Coronary artery (tissue), 2 donors: ENCODE data around the gene SORCS3.

Experiments
- DNase-seq: peaks from one replicate; pipeline ENCODE4 v3.0.0-alpha.2; 2017; ENCODE audit warnings: low spot score
- H3K27ac ChIP-seq, 2 donors: fragments of 200-600 bp; sonication (generic); one replicate each; pipeline ENCODE4 v1.5.1; 2016 to 2019
- H3K4me3 ChIP-seq: fragments of 200-600 bp; sonication (generic); 2 replicates; pipeline ENCODE4 v1.5.1; 2016; ENCODE audit warnings: mild to moderate bottlenecking, moderate library complexity
- TF ChIP-seq, protein P1 (sequence below): fragments of 200-600 bp; sonication (generic); IDR thresholded peaks from one replicate; pipeline ENCODE4 v1.5.1; 2019; ENCODE audit warnings: antibody characterized with exemption

SORCS3 gene

DNA sequence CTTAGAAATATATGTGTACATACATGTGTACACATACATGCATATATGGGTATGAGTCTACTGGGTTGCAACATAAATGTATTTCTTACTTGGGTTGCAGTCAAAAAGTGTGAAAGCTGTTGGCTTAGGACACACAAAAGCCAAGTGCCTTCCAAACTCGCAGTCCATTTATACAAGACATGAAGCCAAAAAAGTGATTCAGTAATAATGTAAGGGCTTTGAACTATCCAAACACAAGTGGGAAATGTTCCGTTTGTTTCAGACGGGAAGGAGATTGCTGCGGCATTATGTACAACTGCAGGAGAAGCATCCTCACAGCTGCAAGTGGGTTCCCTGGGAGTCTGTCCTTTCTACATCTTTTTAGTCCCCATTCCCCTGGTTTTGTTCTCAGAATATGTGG, 513.6 kb downstream of the SORCS3 start:
- Histone ChIP-seq H3K4me3 (no peak overlapping the region), H3K27ac (no peak overlapping the region)
- no peak for DNase-seq
- TF ChIP-seq, protein P1, sequence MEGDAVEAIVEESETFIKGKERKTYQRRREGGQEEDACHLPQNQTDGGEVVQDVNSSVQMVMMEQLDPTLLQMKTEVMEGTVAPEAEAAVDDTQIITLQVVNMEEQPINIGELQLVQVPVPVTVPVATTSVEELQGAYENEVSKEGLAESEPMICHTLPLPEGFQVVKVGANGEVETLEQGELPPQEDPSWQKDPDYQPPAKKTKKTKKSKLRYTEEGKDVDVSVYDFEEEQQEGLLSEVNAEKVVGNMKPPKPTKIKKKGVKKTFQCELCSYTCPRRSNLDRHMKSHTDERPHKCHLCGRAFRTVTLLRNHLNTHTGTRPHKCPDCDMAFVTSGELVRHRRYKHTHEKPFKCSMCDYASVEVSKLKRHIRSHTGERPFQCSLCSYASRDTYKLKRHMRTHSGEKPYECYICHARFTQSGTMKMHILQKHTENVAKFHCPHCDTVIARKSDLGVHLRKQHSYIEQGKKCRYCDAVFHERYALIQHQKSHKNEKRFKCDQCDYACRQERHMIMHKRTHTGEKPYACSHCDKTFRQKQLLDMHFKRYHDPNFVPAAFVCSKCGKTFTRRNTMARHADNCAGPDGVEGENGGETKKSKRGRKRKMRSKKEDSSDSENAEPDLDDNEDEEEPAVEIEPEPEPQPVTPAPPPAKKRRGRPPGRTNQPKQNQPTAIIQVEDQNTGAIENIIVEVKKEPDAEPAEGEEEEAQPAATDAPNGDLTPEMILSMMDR: no peak

DNA sequence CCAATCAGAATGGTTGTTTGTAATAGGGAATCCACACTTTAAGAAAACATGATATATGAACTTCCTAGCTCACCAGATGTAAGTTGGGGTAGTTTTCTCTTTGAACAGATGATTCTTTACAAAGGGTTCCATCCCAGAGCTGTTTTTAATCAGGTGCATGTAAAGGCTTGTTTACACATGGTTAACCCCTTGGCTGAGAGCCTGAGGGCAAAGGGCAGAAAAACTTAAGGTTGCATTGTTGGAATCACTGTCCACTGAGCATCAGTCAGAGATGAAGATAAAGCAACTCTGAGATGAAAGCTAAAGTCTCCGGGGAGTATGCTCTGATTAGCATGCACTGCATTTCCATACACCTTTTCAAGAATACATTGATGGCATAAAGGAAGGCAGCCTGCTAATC, 518.2 kb downstream of the SORCS3 start:
- Histone ChIP-seq H3K4me3 (no peak overlapping the region), H3K27ac (no peak overlapping the region)
- TF ChIP-seq, protein P1: no peak
- DNase-seq: no peak

DNA sequence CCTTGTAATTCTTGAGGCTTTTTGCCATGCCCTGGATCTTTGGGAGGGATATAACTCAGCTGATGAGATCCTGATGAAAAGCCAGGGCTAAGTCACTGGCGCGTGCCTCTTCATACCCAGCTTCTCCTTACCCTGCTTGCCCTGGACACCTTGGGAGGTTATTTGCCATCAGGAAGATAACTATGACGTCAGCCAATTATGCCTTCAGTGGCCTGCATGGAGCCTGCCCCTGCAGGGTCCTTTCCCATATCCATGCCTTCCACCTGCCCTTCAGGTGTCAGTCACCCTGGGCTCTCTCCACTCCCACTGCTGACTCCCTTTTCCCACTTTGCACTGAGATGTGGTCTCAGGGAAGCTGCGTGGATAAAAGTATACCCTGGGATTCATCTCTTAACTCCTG, 520.1 kb downstream of the SORCS3 start:
- DNase-seq: no peak
- H3K27ac ChIP-seq: no peak overlapping the region
- TF ChIP-seq, protein P1: no peak
- no peak overlapping the region for H3K4me3 ChIP-seq

DNA sequence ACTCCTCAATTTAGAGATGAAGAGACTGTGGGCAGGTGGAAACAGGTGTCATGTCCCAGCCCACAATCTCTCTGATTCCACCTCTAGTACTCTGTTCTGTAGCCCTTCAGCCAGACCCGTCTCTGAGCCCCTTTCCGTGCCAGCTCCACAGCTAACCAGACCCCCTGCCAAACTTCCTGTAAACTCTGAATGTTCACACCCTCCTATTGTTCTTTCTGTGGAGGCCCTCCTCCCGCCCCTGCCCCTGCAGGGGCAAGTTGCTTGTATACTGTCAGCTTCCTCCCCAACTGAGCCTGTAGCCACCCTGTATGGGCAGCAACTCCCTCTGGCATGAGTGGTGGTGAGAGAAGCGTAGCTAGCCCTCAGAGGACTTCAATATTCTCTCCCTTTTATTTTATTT, 520.7 kb downstream of the SORCS3 start:
- TF ChIP-seq, protein P1: no peak

DNA sequence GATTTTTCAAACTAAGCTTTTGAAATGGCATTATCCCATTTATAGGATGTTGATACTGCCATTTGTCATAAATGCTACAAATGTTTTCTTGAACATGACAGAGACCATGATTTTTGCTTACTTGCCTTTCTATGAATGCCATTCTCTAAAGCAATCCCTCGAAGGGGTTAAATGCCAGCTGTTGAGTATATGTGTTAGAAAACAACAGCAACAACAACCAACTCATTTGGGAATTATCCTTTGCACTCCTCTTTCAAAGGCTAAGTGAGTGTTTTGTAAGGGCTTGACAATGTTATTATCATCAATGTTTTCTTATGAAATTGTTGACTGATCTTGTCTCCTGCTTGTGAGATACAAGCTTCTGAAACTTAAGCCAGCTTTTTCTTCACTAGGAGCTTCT, 529.4 kb downstream of the SORCS3 start:
- H3K4me3 ChIP-seq: no peak overlapping the region
- TF ChIP-seq, protein P1: no peak
- no peak for DNase-seq
- no peak overlapping the region for H3K27ac ChIP-seq

More for the DNA sequence above, 520.7 kb downstream of the SORCS3 start:
- DNase-seq: no peak
- Histone ChIP-seq H3K4me3 (no peak overlapping the region), H3K27ac (no peak overlapping the region)

DNA sequence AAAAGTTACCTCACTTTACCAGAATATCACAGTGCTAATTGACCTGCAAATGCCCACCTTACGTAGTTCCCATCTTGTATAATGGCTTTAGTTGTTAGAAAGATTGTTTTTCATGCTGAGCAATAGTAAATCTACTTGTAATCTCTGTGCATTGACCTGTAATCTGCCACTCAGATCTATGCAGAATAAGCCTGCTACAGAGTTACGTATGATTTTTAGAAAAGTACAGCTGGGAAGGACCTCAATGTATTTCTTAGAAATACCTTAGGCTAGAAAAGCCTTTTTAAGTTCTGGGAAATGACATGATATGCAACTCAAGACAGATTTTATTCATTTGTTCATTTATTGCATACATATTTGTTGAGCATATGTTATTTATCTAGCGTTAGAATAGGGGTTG, 530.9 kb downstream of the SORCS3 start:
- no peak overlapping the region for H3K27ac ChIP-seq
- H3K4me3 ChIP-seq: no peak overlapping the region
- DNase-seq: no peak
- TF ChIP-seq, protein P1: no peak

DNA sequence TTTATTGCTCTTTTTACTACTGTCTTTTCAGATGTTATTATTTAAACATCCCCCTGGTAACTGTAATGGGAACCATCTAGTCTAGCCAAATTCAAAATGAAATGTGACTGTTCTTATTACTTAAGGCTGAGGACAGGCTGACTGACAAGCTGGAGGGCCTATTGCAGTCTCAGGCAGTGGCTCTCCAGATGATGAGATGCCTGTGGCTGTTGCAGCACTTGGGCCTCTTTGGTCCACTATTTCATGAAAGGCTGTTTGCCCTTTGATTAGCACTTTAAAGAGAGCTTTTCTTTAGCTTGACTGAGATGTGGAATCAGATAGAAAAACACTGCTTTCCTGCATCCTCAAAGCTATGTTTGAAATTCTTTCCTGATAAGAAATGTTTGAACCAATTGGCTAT, 540.5 kb downstream of the SORCS3 start:
- TF ChIP-seq, protein P1: no peak
- Histone ChIP-seq H3K4me3 (no peak overlapping the region), H3K27ac (no peak overlapping the region)
- DNase-seq: no peak
